Sigmoid colon (tissue), 7 donors: ENCODE data around the gene TBC1D2B. TPM values are rescaled to one million over a fixed set of nuclear protein-coding genes. Genes with fewer than 3 reads are reported as not detected.
"Not testable (repeated sequence)": the region's sequence is repeated elsewhere in the genome, so short reads cannot be mapped to it uniquely, and the experiment has no call there.

Experiments
- DNase-seq: peaks from one replicate; pipeline ENCODE4 v3.0.0-alpha.2; 2019
- H3K27ac ChIP-seq, 4 donors: fragments of 200-600 bp; sonication (generic); one replicate each; pipeline ENCODE4 v1.5.1; 2016 to 2019; ENCODE audit warnings: mild to moderate bottlenecking in 1 of 4
- H3K27me3 ChIP-seq, 3 donors: fragments of 200-600 bp; sonication (generic); one replicate each; pipeline ENCODE4 v1.5.1; 2019; ENCODE audit warnings: mild to moderate bottlenecking in 1 of 3
- H3K36me3 ChIP-seq, 4 donors: fragments of 200-600 bp; sonication (generic); one replicate each; pipeline ENCODE4 v1.5.1; 2016 to 2019
- H3K4me1 ChIP-seq, 4 donors: fragments of 200-600 bp; sonication (generic); one replicate each; pipeline ENCODE4 v1.5.1; 2017 to 2019
- H3K4me3 ChIP-seq, 4 donors: fragments of 200-600 bp; sonication (generic); one replicate each; pipeline ENCODE4 v1.5.1; 2017 to 2019; ENCODE audit warnings: mild to moderate bottlenecking in 2 of 4, moderate library complexity in 1 of 4
- H3K9me3 ChIP-seq, 4 donors: fragments of 200-600 bp in 3 of 4; sonication (generic) in 3 of 4; one replicate each; pipeline versions ENCODE4 v1.5.1 to v1.6.1; 2013 to 2019
- EP300 ChIP-seq, 4 donors: sonication (generic); formaldehyde crosslinking; IDR thresholded peaks; one replicate each; pipeline ENCODE4 v1.6.1; 2017; ENCODE audit warnings: antibody characterized with exemption in 4 of 4
- POLR2A ChIP-seq, 2 donors: fragments of 450-650 bp; IDR thresholded peaks; one replicate each; pipeline ENCODE4 v1.6.1; 2016; ENCODE audit warnings: antibody characterized with exemption in 2 of 2, mild to moderate bottlenecking in 2 of 2, moderate library complexity in 2 of 2
- POLR2AphosphoS5 ChIP-seq, 4 donors: sonication (generic); formaldehyde crosslinking; IDR thresholded peaks; one replicate each; pipeline ENCODE4 v1.6.1; 2017; ENCODE audit warnings: antibody characterized with exemption in 4 of 4
- WGBS, 2 donors: extraction: QIAGEN DNeasy Blood & Tissue Kit; methylation state at CpG; one replicate each; pipeline ENCODE4 v1.1.7; 2013; 5-methylcytosine and 5-hydroxymethylcytosine counted together
- intact Hi-C: fragments of 100-400 bp; cut with DNase I; formaldehyde crosslinking; loops from one replicate; pipeline ENCODE4 v1.15.1; 2023
- polyA plus RNA-seq, 3 donors: library from polyadenylated mRNA; stranded (reverse); fragments of 200-250 nt; gene quantifications; one replicate each; pipeline ENCODE4 v1.2.3, GENCODE V29; 2013
- total RNA-seq, 4 donors: library from RNA; depleted of rRNA; stranded (reverse); fragments of >200 nt; gene quantifications; one replicate each; pipeline ENCODE4 v1.1.0, GENCODE V29; 2016
- TF ChIP-seq, protein P1 (sequence below), 4 experiments: fragments of 450-650 bp in 3 of 4; fragments of 200-600 bp in 1 of 4; IDR thresholded peaks; one replicate each; pipeline ENCODE4 v1.5.1; 2016 to 2019; ENCODE audit warnings: antibody characterized with exemption in 4 of 4, mild to moderate bottlenecking in 3 of 4, moderate library complexity in 2 of 4
- donor health status: healthy with polysubstance abuse.
- donor health status: Bipolar disorder and iron deficiency.
- donor health status: healthy.

The TBC1D2B gene
- total and polyA plus RNA-seq, 7 donors: 7.6 to 47.1 (median 29.9) TPM

DNA sequence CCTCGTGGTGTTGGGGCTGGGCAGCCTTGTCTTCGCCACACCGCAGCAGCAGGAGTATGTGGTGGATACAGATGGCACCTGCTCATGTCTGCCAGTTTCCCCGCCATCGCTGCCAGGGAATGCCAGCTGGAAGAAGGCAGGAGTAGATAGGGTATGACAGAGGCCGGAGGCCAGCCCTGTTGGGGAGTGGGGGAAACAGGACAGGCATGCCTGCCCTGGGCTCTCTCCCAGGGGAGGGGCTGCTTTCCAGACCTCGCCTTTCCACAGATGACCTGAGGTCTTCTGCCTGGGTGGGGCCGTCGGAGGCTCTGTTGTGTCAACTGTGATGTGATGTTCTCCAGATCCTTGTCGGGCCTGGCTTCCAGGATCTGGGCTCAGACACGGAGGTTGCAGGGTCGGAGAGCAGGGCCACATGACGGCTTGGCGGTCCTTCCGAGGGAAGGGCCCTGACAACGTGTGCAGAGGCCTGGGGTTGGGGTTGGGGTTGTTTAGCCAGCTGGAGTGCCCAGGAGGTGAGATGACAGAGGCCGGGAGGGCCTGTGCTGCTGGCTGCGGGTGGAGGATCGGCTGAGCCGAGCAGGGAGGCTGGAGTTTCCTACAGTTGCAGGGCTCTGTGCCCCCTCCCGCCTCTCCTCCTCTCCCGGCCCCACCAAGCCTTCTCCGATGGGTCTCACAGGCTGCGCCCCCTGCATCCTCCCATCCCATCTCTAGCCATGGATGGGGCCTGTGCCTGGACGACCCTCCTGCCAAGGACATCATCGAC is 102.0 kb downstream of the TBC1D2B start:
- H3K27ac ChIP-seq: peak overlapping the region in 3 of 4 donors; percentile 71 to 74 (median 73)
- WGBS, 2 donors: 86% methylated on average over 26 of the region's 26 CpGs
- no peak for TF ChIP-seq POLR2A (IDR thresholded peaks at IDR 0.05)
- TF ChIP-seq, protein P1, sequence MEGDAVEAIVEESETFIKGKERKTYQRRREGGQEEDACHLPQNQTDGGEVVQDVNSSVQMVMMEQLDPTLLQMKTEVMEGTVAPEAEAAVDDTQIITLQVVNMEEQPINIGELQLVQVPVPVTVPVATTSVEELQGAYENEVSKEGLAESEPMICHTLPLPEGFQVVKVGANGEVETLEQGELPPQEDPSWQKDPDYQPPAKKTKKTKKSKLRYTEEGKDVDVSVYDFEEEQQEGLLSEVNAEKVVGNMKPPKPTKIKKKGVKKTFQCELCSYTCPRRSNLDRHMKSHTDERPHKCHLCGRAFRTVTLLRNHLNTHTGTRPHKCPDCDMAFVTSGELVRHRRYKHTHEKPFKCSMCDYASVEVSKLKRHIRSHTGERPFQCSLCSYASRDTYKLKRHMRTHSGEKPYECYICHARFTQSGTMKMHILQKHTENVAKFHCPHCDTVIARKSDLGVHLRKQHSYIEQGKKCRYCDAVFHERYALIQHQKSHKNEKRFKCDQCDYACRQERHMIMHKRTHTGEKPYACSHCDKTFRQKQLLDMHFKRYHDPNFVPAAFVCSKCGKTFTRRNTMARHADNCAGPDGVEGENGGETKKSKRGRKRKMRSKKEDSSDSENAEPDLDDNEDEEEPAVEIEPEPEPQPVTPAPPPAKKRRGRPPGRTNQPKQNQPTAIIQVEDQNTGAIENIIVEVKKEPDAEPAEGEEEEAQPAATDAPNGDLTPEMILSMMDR (IDR thresholded peaks at IDR 0.05): no peak
- TF ChIP-seq POLR2AphosphoS5 (IDR thresholded peaks at IDR 0.05): peak; percentile 18 to 55 (median 37)

DNA sequence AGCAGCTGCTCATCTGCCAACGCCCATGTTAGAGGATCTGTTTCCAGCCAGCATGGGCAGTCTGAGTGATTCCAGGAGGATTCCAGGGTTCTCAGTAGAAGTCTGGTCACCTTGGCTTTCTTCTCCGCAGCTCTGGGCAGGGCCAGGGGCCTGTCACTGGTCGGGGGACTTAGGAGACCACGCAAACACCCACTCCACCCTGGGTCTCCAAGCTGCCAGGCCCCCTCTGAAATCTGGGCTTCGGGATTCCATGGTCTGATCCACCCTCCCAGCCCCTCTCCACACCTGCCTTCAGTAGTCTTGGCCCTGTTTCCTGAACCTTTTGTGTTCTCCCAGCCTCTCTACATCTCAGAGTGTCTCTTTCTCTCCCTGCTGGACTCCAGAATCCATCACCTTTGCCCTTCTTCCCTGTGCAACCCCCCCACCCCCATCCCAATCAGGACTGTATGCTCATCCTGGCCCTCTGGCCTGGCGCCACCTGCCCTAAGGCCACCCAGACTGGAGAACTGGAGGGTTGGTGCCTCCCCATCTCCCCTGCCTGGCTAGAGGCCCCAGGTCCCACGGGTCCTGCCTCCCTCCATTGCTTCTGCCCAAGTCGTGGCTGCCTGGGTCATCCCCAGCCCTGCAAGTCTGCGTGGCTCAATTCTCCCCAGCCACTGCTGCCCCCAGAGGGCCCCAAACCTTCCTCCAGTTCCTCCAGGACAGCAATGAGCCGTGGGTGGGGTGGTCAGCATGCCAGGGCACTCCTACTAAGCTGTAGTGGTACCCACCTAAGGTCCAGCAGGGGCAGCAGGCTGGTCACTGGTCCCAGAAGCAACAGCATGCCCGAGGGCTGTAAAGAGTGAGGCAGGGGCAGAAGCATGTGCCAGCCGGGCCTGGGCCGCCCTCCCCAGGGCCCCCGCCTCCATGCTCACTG is 102.8 kb downstream of the TBC1D2B start:
- DNase-seq: no peak
- Histone ChIP-seq H3K4me3 (no peak overlapping the region), H3K27me3 (no peaks in the 10 kb centered on the region), H3K36me3 (no peaks in the 10 kb centered on the region), H3K27ac (peak overlapping the region in 3 of 4 donors; percentile 71 to 74 (median 73)), H3K9me3 (no peaks in the 10 kb centered on the region), H3K4me1 (peaks cover 0 to 27% (median 25%) of the 10 kb centered on the region in 4 donors)
- TF ChIP-seq, protein P1 (IDR thresholded peaks at IDR 0.05): no peak
- no peak for TF ChIP-seq EP300 (IDR thresholded peaks at IDR 0.05)
- TF ChIP-seq POLR2A (IDR thresholded peaks at IDR 0.05): no peak
- TF ChIP-seq POLR2AphosphoS5 (IDR thresholded peaks at IDR 0.05): no peak
- WGBS, 2 donors: 82 to 85% methylated on average over 14 of the region's 14 CpGs
- intact Hi-C loops: loop anchor here (2.0 kb wide), 1 partner anchor 16 kb away; no protein-coding TSS in a partner anchor

More for the DNA sequence above, 102.0 kb downstream of the TBC1D2B start:
- Histone ChIP-seq H3K4me1 (peaks cover 0 to 27% (median 25%) of the 10 kb centered on the region in 4 donors), H3K36me3 (no peaks in the 10 kb centered on the region), H3K9me3 (no peaks in the 10 kb centered on the region), H3K4me3 (no peak overlapping the region), H3K27me3 (no peaks in the 10 kb centered on the region)
- intact Hi-C loops: loop anchor here (2.0 kb wide), 1 partner anchor 15 kb away; no protein-coding TSS in a partner anchor
- no peak for DNase-seq

DNA sequence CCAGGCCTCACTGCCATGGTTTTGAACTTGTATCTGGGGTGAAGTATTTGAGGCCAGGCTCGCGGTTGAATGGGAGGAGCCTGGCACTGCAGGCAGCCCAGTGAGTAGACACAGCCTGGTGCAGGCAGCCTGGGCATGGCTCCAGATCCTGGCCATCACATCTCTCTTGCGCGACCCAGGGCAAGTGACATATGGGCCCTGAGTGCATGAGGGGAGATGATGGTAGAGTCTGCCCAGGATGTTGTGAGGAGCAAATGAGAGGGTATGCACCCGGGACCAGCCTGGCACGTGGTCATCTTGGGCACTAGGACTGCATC is 103.5 kb downstream of the TBC1D2B start:
- no peak overlapping the region for H3K4me3 ChIP-seq
- intact Hi-C loops: loop anchor here (2.0 kb wide), 1 partner anchor 17 kb away; no protein-coding TSS in a partner anchor
- WGBS, 2 donors: 8 to 43% methylated on average over 6 of the region's 6 CpGs

DNA sequence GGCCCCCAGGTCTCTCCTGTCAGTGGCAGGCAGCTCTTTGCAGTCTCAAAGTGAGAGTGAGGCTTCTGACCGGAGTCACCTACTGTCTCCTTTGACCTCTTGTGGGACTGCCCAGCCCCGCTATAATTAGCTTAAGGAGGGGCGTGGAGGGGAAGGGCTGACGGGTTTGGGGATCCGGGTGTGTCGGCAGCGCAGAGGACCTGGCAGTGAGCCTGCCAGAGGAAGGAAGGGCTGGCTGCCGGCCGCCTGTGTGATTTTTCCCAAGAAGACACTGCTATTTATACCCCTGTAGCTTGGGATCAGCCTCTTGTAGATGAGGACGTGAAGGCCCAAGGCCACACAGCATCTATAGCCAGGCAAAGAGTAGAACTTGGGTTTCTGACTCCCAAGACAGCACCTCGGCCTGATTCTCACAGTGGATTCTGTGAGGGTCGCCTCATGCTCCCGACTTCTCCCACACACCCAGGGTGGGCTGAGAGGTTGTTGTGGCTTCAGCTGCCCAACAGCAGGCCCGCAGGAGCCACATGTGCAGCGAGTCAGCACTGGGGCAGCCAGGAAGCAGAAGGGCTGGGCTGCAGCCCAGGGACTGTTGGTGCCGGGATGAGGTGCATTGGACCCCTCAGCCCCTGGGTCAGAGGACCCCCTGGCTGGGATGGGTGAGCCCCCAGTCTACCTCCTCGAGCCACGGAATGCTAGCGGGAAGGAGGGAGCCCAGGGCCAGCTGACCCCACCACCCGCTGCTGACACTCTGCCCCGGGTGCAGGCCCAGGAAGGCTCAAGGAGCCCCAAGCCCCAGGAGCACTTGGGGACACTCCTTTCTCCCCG is 104.0 kb downstream of the TBC1D2B start:
- intact Hi-C loops: loop anchor here (2.0 kb wide), 1 partner anchor 17 kb away; no protein-coding TSS in a partner anchor
- H3K27ac ChIP-seq: peak overlapping the region in 3 of 4 donors; percentile 71 to 74 (median 73)
- not testable (repeated sequence) for H3K4me3 ChIP-seq, H3K9me3 ChIP-seq, H3K36me3 ChIP-seq, DNase-seq, H3K27me3 ChIP-seq
- 30 to 70% methylated on average over 9 to 11 of the region's 22 CpGs for WGBS, 2 donors
- H3K4me1 ChIP-seq: peaks cover 0 to 27% (median 25%) of the 10 kb centered on the region in 4 donors

More for the DNA sequence above, 103.5 kb downstream of the TBC1D2B start:
- TF ChIP-seq, protein P1 (IDR thresholded peaks at IDR 0.05): no peak
- peak in 3 of 4 donors; percentile 21 to 53 (median 23) for TF ChIP-seq POLR2AphosphoS5 (IDR thresholded peaks at IDR 0.05)
- DNase-seq: peak; percentile 88
- Histone ChIP-seq H3K27ac (peak overlapping the region in 3 of 4 donors; percentile 71 to 74 (median 73)), H3K9me3 (no peaks in the 10 kb centered on the region), H3K4me1 (peaks cover 0 to 27% (median 25%) of the 10 kb centered on the region in 4 donors), H3K36me3 (no peaks in the 10 kb centered on the region), H3K27me3 (no peaks in the 10 kb centered on the region)

DNA sequence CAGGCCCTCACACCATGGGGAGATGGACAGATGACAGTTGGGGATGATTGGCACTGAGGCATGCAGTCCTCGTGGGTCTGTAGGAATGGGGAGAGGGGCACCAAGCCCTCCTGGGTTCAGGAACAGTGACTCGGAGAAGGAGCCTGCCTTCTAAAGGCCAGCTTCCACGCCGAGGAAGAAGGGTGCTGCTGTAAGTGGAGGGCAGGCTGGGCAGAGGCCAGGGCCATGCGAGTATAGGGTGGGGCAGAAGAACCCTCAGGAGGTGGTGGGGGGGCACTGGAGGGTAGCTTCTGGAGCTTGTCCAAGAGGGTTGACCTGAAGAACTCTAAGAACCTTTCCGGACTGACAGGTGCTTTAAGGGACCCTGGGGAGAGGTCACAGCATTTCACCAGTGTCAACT is 104.8 kb downstream of the TBC1D2B start:
- H3K4me1 ChIP-seq: peaks cover 0 to 27% (median 25%) of the 10 kb centered on the region in 4 donors
- H3K4me3 ChIP-seq, H3K27ac ChIP-seq, DNase-seq, H3K9me3 ChIP-seq, H3K36me3 ChIP-seq, H3K27me3 ChIP-seq, intact Hi-C loops: not testable (repeated sequence)
- 46 to 81% methylated on average over 5 of the region's 6 CpGs for WGBS, 2 donors

DNA sequence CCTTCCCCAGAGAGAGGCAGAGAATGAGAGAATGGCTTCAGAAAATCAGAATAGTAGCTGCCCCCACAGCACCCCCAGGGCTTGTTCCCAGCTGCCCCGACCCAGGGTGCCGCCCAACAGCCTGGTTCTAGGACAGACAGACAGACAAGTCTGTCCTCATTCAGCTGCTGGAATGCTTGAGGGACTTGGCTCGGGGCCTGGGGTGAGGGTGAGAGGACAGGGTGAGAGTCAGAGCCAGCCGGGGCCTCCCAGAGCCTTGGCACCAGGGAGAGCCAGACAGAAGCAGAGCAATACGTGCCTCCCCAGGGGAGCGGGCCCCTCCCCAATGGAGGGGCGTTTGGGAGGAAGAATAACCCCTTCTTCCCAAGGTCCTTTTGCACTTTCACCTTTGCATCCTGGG is 105.6 kb downstream of the TBC1D2B start:
- DNase-seq, intact Hi-C loops, H3K9me3 ChIP-seq, H3K27me3 ChIP-seq, H3K4me3 ChIP-seq, H3K36me3 ChIP-seq, H3K27ac ChIP-seq: not testable (repeated sequence)
- H3K4me1 ChIP-seq: peaks cover 0 to 27% (median 25%) of the 10 kb centered on the region in 4 donors
- 64 to 73% methylated on average over 7 of the region's 7 CpGs for WGBS, 2 donors

DNA sequence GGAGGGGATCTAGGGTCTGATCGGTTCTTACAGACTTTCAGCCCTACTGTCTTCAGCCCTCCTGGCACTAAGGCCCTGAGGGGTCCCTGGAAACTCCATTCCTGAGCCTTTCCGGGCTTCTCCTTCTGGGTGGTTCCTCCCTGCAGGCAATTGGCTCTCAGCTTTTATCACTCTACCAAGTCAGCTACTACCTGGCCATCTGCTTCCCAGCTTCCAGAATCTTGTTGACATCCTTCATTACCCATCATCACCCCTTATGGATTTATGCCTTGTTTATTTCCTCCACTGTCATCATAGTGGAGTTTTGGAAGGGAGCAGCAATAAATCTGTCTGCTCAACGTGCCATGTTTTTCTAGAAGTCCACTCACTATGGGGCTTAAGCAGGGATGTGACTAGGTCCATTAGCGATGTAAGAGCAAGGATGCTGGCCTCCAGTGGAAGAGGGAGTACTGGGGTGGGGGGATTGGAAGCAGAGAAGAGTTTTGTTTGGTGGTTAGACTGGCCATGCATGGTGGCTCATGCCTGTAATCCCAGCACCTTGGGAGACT is 106.6 kb downstream of the TBC1D2B start:
- intact Hi-C loops, DNase-seq, H3K9me3 ChIP-seq, H3K27ac ChIP-seq, H3K27me3 ChIP-seq, H3K4me3 ChIP-seq, H3K36me3 ChIP-seq: not testable (repeated sequence)
- 82 to 94% methylated on average over 3 of the region's 4 CpGs for WGBS, 2 donors
- H3K4me1 ChIP-seq: peaks cover 0 to 24% (median 23%) of the 10 kb centered on the region in 4 donors
